T-helper 2 cell treated with Interferon-gamma antibody and Interleukin-4, amounts not matched to agents 5 μg/mL and 100 μg/mL, for 36 hours (primary cell): ENCODE measurements around the gene KIF5C.

Source experiments
- DNase-seq: peaks from one replicate; pipeline ENCODE4 v3.0.0; 2021; ENCODE audit warnings: low spot score
- H3K27ac Mint-ChIP-seq: one replicate; pipeline ENCODE4 v1.8.0; 2021; ENCODE audit warnings: mild to moderate bottlenecking, mixed read lengths
- H3K27me3 Mint-ChIP-seq: one replicate; pipeline ENCODE4 v1.8.0; 2021; ENCODE audit warnings: low read depth, mixed read lengths
- H3K36me3 Mint-ChIP-seq: one replicate; pipeline ENCODE4 v1.8.0; 2021; ENCODE audit warnings: low read depth, mixed read lengths
- H3K4me1 Mint-ChIP-seq: one replicate; pipeline ENCODE4 v1.8.0; 2021; ENCODE audit warnings: low read depth, mixed read lengths
- H3K4me3 Mint-ChIP-seq: one replicate; pipeline ENCODE4 v1.8.0; 2022; ENCODE audit warnings: mild to moderate bottlenecking, moderate library complexity, mixed read lengths
- H3K9me3 Mint-ChIP-seq: one replicate; pipeline ENCODE4 v1.8.0; 2021; ENCODE audit warnings: mixed read lengths

The KIF5C gene

DNA sequence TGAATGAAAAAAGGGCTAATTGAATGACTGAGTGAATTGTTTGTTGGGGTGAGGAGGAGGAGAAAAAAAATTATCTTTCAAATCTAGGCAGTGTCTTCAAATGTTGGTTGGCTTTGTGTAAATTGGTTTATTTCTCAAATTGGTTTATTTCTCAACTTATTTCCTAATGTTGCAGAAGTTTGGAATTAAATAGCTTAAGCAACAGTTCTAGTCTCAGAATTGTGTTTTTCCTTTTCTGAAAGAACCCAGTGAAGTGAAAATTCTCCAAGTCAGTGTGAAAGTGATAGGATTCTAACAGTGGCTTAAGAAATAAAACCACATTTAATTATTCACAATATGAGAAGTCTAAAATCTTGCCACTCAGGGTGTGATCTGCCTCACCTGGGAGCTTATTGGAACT lies 108.9 kb downstream of the KIF5C start:
- Mint-ChIP-seq H3K9me3 (no peaks in the 10 kb centered on the region), H3K36me3 (peaks cover 4% of the 10 kb centered on the region), H3K4me3 (no peak overlapping the region), H3K4me1 (no peaks in the 10 kb centered on the region), H3K27ac (no peak overlapping the region), H3K27me3 (no peaks in the 10 kb centered on the region)
- DNase-seq = no peak

DNA sequence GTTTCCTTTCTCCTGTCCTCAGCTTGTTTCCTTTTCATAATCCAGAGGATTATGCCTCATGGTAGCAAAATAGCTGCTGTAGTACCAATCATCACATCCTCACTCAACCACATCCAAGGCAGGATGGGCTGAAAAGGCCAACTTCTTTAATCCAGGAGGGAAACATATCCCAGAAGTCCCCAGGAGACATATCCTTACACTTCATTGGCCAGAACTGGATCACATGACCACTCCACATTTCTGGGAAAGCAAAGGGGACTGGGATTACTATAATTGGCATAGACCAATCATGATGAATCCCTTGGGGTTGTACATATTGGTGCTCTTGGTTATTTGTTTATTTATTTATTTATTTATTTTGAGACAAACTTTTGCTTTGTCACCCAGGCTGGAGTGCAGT lies 109.4 kb downstream of the KIF5C start:
- Mint-ChIP-seq H3K36me3 (peaks cover 4% of the 10 kb centered on the region), H3K9me3 (no peaks in the 10 kb centered on the region), H3K4me3 (no peak overlapping the region), H3K27me3 (no peaks in the 10 kb centered on the region), H3K4me1 (no peaks in the 10 kb centered on the region), H3K27ac (no peak overlapping the region)
- DNase-seq = no peak

DNA sequence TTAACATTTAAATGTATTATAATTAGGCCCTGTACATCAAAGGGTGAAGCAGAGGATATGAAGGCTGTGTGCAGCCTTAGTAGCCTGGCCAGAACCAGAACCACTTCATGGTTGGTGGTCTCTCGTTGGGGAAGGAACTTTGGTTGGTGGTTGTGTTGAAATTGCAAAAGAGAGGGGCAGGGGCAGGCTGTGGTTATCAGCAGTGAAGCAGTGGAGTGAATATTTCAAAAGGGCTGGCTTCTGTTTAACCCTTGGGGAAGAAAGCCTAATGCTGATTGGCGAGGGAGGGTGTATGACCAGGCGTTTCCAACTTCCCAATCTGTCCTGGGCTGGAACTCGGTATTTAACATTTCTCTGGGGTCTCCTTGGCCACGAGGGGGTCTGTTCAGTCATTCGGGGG lies 112.3 kb downstream of the KIF5C start:
- Mint-ChIP-seq H3K36me3 (peaks cover 2% of the 10 kb centered on the region), H3K9me3 (no peaks in the 10 kb centered on the region), H3K4me3 (no peak overlapping the region), H3K27ac (no peak overlapping the region), H3K27me3 (no peaks in the 10 kb centered on the region), H3K4me1 (no peaks in the 10 kb centered on the region)
- no peak for DNase-seq

- H3K27ac Mint-ChIP-seq = no peak overlapping the region
- DNase-seq = no peak
- H3K4me1 Mint-ChIP-seq = no peaks in the 10 kb centered on the region
- no peaks in the 10 kb centered on the region for H3K27me3 Mint-ChIP-seq
- H3K9me3 Mint-ChIP-seq = no peaks in the 10 kb centered on the region
- H3K4me3 Mint-ChIP-seq = no peak overlapping the region
- H3K36me3 Mint-ChIP-seq = peaks cover 2% of the 10 kb centered on the region
These were observed 113.3 kb downstream of the KIF5C start for GRCh38 chr2:148988337-148988736.

GRCh38 chr2:148989882-148990493 lies 115.0 kb downstream of the KIF5C start:
- no peak overlapping the region for H3K27ac Mint-ChIP-seq
- DNase-seq = peak; percentile 18
- H3K4me3 Mint-ChIP-seq = no peak overlapping the region
- no peaks in the 10 kb centered on the region for H3K4me1 Mint-ChIP-seq
- no peaks in the 10 kb centered on the region for H3K36me3 Mint-ChIP-seq
- no peaks in the 10 kb centered on the region for H3K27me3 Mint-ChIP-seq
- no peaks in the 10 kb centered on the region for H3K9me3 Mint-ChIP-seq

DNA sequence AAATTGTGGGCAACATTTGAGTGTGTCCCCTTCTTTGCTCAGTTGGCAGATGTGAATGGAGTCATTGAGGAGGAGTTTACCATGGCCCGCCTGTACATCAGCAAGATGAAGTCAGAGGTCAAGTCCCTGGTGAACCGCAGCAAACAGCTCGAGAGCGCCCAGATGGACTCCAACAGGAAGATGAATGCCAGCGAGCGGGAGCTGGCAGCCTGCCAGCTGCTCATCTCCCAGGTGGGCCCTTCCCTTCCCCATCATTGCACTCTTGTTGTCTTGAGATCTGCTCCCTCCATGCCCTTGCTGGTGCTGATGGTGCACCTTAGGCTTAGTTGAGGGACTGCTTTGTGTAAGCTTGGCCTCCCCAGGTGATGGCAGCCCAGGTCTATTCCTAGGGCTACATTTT lies 115.9 kb downstream of the KIF5C start:
- peaks cover 2% of the 10 kb centered on the region for H3K36me3 Mint-ChIP-seq
- no peak overlapping the region for H3K27ac Mint-ChIP-seq
- H3K27me3 Mint-ChIP-seq = no peaks in the 10 kb centered on the region
- H3K9me3 Mint-ChIP-seq = no peaks in the 10 kb centered on the region
- no peak for DNase-seq
- no peak overlapping the region for H3K4me3 Mint-ChIP-seq
- no peaks in the 10 kb centered on the region for H3K4me1 Mint-ChIP-seq

DNA sequence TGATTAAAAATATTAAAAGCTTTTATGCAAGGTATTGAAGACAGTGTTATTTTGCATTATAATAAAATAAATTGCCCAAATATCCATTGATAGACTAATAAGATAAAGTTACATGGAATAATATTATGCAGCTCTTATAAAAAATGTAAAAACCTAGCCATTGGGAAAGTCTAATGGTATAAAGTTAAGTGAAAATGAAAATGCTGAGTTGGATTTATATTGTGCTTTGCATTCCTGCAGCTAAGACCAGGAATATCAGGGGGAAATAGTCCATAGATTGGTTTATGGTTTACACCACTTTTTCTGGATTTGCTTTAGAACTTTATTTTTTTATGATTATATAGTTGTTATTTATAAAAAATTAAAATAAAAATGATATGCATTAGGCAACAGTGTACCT lies 117.4 kb downstream of the KIF5C start:
- Mint-ChIP-seq H3K36me3 (peaks cover 2% of the 10 kb centered on the region), H3K4me1 (no peaks in the 10 kb centered on the region), H3K4me3 (no peak overlapping the region), H3K9me3 (no peaks in the 10 kb centered on the region), H3K27me3 (no peaks in the 10 kb centered on the region), H3K27ac (no peak overlapping the region)
- DNase-seq = no peak

DNA sequence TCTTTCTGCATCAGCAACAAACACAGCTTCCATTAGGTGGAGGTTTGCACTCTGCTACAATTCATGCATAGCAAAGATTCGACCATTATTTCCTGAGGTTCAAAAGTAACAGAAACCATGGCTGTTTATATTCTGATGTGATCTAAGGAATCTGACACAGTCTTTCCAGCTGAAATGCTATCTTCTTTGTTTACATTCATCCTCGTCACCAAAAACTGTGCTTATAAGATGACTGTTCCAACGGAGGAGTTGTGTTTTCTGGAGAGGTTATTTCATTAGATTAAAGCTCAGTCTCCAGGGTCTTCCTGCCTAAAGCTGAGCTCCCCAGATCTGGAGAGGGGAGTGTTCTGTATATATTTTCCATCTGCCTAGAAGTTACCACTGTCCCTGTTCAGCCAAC lies 118.3 kb downstream of the KIF5C start:
- H3K4me1 Mint-ChIP-seq = no peaks in the 10 kb centered on the region

GRCh38 chr2:148994341-148994740 lies 119.3 kb downstream of the KIF5C start:
- H3K36me3 Mint-ChIP-seq = peaks cover 2% of the 10 kb centered on the region
- no peaks in the 10 kb centered on the region for H3K4me1 Mint-ChIP-seq
- no peaks in the 10 kb centered on the region for H3K9me3 Mint-ChIP-seq
- H3K27ac Mint-ChIP-seq = no peak overlapping the region
- H3K27me3 Mint-ChIP-seq = no peaks in the 10 kb centered on the region
- DNase-seq = no peak
- H3K4me3 Mint-ChIP-seq = no peak overlapping the region

More for the DNA sequence above, 118.3 kb downstream of the KIF5C start:
- Mint-ChIP-seq H3K27me3 (no peaks in the 10 kb centered on the region), H3K9me3 (no peaks in the 10 kb centered on the region), H3K36me3 (peaks cover 2% of the 10 kb centered on the region), H3K4me3 (no peak overlapping the region), H3K27ac (no peak overlapping the region)
- no peak for DNase-seq

DNA sequence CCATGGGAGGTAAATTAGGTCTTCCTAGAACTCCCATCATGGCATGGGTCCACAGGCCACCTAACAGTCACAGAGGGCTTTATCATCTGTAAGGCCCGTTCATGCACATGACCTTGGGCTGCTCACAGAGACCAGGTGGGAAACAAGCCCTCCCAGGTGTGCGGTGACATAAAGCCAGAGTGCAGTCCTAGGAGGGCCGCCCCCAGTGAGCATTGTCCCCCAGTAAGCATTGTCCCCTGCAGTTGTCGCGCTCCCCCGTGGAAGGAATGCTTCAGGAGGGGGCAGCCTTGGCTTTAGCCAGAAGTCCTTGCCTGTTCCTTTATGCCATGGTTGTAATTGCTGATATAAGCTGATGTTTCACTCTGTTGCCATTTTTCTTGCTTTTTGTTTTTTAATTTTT lies 121.8 kb downstream of the KIF5C start:
- Mint-ChIP-seq H3K9me3 (no peaks in the 10 kb centered on the region), H3K4me3 (no peak overlapping the region), H3K27me3 (no peaks in the 10 kb centered on the region), H3K4me1 (no peaks in the 10 kb centered on the region), H3K36me3 (peaks cover 7% of the 10 kb centered on the region), H3K27ac (no peak overlapping the region)
- no peak for DNase-seq

- no peaks in the 10 kb centered on the region for H3K4me1 Mint-ChIP-seq
- H3K36me3 Mint-ChIP-seq = peaks cover 13% of the 10 kb centered on the region
- DNase-seq = no peak
- no peak overlapping the region for H3K27ac Mint-ChIP-seq
- no peaks in the 10 kb centered on the region for H3K27me3 Mint-ChIP-seq
- no peaks in the 10 kb centered on the region for H3K9me3 Mint-ChIP-seq
- no peak overlapping the region for H3K4me3 Mint-ChIP-seq
These were observed 123.3 kb downstream of the KIF5C start for GRCh38 chr2:148998165-148998830.

DNA sequence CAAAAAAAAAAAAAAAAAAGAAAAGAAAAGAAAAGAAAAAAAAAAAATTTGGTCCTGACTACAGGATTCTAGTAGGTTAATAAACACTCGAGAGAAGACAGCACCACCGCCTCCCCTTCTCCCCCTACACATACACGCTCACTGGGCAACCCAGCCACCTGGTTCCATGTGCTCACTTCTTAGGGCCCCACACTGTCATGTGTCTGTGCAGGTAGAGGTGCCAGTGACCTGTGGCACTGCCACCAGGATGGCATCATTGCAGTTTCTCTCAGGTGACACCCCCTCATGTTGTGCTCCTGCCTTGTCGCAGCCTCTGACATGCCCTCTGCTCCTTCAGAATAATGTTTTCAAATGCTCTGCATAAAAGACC lies 123.8 kb downstream of the KIF5C start:
- Mint-ChIP-seq H3K4me3 (no peak overlapping the region), H3K27me3 (no peaks in the 10 kb centered on the region), H3K9me3 (no peaks in the 10 kb centered on the region), H3K4me1 (no peaks in the 10 kb centered on the region), H3K36me3 (peaks cover 13% of the 10 kb centered on the region), H3K27ac (no peak overlapping the region)
- DNase-seq = no peak

- no peak for DNase-seq
- Mint-ChIP-seq H3K27me3 (no peaks in the 10 kb centered on the region), H3K27ac (no peak overlapping the region), H3K9me3 (no peaks in the 10 kb centered on the region), H3K4me1 (no peaks in the 10 kb centered on the region), H3K36me3 (peaks cover 13% of the 10 kb centered on the region), H3K4me3 (no peak overlapping the region)
These were observed 124.5 kb downstream of the KIF5C start for GRCh38 chr2:148999451-148999921.

DNA sequence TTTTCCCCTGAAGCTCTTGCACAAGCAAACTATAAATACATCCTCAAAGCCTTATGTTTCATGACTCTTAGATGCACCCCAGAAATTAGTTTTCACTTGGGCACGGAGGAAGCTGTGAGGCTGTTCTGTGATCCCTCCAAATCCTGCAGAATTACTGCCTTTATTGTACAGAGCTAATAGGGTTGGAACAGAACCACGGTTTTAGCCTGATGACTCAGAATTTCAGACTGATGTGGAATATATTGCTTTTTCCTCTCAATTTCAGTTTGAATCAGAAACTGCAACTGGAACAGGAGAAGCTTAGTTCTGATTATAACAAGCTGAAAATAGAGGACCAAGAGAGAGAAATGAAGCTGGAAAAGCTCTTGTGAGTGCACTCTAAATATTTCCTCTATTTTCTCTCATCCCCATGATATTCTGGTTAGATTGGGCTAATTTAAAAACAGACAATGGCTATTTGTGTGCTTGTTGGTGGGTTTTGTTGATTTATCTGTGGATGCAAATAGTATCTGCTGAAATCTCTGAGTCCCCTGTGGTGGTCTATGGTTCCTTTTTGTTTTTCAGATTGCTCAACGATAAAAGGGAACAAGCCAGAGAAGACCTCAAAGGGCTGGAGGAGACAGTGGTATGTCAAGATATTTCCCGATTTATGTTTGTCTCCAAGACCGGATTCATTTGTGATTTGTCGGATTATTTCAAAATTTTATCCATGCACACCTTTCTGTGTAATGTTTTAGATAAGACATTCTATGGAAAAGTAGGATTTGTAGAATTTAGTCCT lies 125.3 kb downstream of the KIF5C start:
- no peaks in the 10 kb centered on the region for H3K27me3 Mint-ChIP-seq
- no peaks in the 10 kb centered on the region for H3K9me3 Mint-ChIP-seq
- no peaks in the 10 kb centered on the region for H3K4me1 Mint-ChIP-seq
- peaks cover 11% of the 10 kb centered on the region for H3K36me3 Mint-ChIP-seq
- H3K27ac Mint-ChIP-seq = no peak overlapping the region
- no peak overlapping the region for H3K4me3 Mint-ChIP-seq
- no peak for DNase-seq
